Fibroblast of lung (primary cell): Measurements from ENCODE around the gene SFXN3. TPM values are rescaled to one million over a fixed set of nuclear protein-coding genes. Genes with fewer than 3 reads are reported as not detected.
A peak's percentile ranks its signal among the peaks of the same experiment; 100 is the strongest.

Experiments used
- DNase-seq, 2 donors: peaks; one replicate each; pipeline versions ENCODE4 v3.0.0 to v3.0.0-alpha.2; 2010; ENCODE audit warnings: low read depth in 2 of 2
- H2AFZ ChIP-seq: 2 replicates; pipeline ENCODE4 v1.5.1; 2012; ENCODE audit warnings: low read length, control low read depth, inconsistent platforms
- H3K27ac ChIP-seq: 2 replicates; pipeline ENCODE4 v1.5.1; 2011; ENCODE audit warnings: low read length, control low read depth; ENCODE audit not compliant: insufficient read depth
- H3K27me3 ChIP-seq: 2 replicates; pipeline ENCODE4 v1.5.1; 2011; ENCODE audit warnings: mild to moderate bottlenecking, low read length; ENCODE audit not compliant: control insufficient read depth, insufficient read depth
- H3K36me3 ChIP-seq: 2 replicates; pipeline ENCODE4 v1.5.1; 2011; ENCODE audit warnings: low read length; ENCODE audit not compliant: control insufficient read depth, insufficient read depth
- H3K4me1 ChIP-seq: 2 replicates; pipeline ENCODE4 v1.5.1; 2011; ENCODE audit warnings: low read length; ENCODE audit not compliant: control insufficient read depth, insufficient read depth; ENCODE audit errors: extremely low read depth
- H3K4me2 ChIP-seq: 2 replicates; pipeline ENCODE4 v1.5.1; 2011; ENCODE audit warnings: low read length, control low read depth; ENCODE audit not compliant: insufficient read depth; ENCODE audit errors: extremely low read depth
- H3K4me3 ChIP-seq, 4 experiments: fragments of 200-600 bp in 1 of 4; sonication (generic) in 1 of 4; replicated peaks in 1 of 4; 2 replicates each; pipeline ENCODE4 v1.5.1; 2011 to 2016; ENCODE audit warnings: low read length in 4 of 4, low read depth in 3 of 4, mild to moderate bottlenecking in 3 of 4, control low read depth in 2 of 4, inconsistent platforms in 1 of 4, mixed read lengths in 1 of 4; ENCODE audit not compliant: insufficient read depth in 1 of 4; ENCODE audit errors: control extremely low read depth in 1 of 4
- H3K79me2 ChIP-seq: 2 replicates; pipeline ENCODE4 v1.5.1; 2012; ENCODE audit warnings: mild to moderate bottlenecking, low read length, inconsistent platforms; ENCODE audit not compliant: control insufficient read depth, insufficient read depth
- H3K9ac ChIP-seq: 2 replicates; pipeline ENCODE4 v1.5.1; 2011; ENCODE audit warnings: mild to moderate bottlenecking, low read length, control low read depth; ENCODE audit not compliant: insufficient read depth
- H3K9me3 ChIP-seq: 2 replicates; pipeline ENCODE4 v1.5.1; 2012; ENCODE audit warnings: low read depth, low read length; ENCODE audit not compliant: control insufficient read depth, insufficient read depth
- H4K20me1 ChIP-seq: 2 replicates; pipeline ENCODE4 v1.5.1; 2011; ENCODE audit warnings: low read length; ENCODE audit not compliant: control insufficient read depth, insufficient read depth; ENCODE audit errors: extremely low read depth
- CTCF ChIP-seq, 2 donors: IDR thresholded peaks in 1 of 2; conservative IDR thresholded peaks in 1 of 2; 1 replicate in 1 of 2; 2 replicates in 1 of 2; pipeline ENCODE4 v1.5.1; 2011 to 2012; ENCODE audit warnings: low read length in 2 of 2, control low read depth in 1 of 2, inconsistent platforms in 1 of 2, low read depth in 1 of 2, mild to moderate bottlenecking in 1 of 2
- EZH2 ChIP-seq: IDR thresholded peaks from 2 replicates; pipeline ENCODE4 v1.5.1; 2012; ENCODE audit warnings: low read length, control low read depth, mild to moderate bottlenecking; ENCODE audit errors: missing control alignments
- polyA plus RNA-seq, 2 donors: library from polyadenylated mRNA; depleted of rRNA in 1 of 2; stranded (reverse) in 1 of 2; unstranded in 1 of 2; fragments of >200 nt; gene quantifications; 2 replicates each; pipeline ENCODE4 v1.2.1, GENCODE V29; 2011 to 2012; ENCODE audit warnings: missing spikeins in 1 of 2
- total RNA-seq: library from RNA; depleted of rRNA; stranded (reverse); fragments of >200 nt; gene quantifications from 2 replicates; pipeline ENCODE4 v1.2.1, GENCODE V29; 2014

The SFXN3 gene
- total and polyA plus RNA-seq, 2 donors (not counting 1 experiment from before 2014, with no cell fraction given): 55.0 to 79.3 TPM

GRCh38 chr10:101028446-101029337 is 2.3 kb upstream of the SFXN3 start:
- no peak overlapping the region for H3K27ac ChIP-seq
- no peaks in the 10 kb centered on the region for H3K9me3 ChIP-seq
- H3K4me1 ChIP-seq: peaks cover 10% of the 10 kb centered on the region
- no peaks in the 10 kb centered on the region for H3K27me3 ChIP-seq
- TF ChIP-seq CTCF (conservative IDR thresholded peaks at IDR 0.05 in 1 of 2, IDR thresholded peaks at IDR 0.05 in 1 of 2; ENCODE audit: low read depth in 1 of 2, low read length in 2 of 2) (no peak), EZH2 (no peak)
- DNase-seq: no peak
- H3K4me3 ChIP-seq: no peak overlapping the region
- H2AFZ ChIP-seq: no peak overlapping the region
- no peaks in the 10 kb centered on the region for H4K20me1 ChIP-seq
- no peak overlapping the region for H3K4me2 ChIP-seq
- no peak overlapping the region for H3K9ac ChIP-seq
- no peaks in the 10 kb centered on the region for H3K36me3 ChIP-seq
- H3K79me2 ChIP-seq: peaks cover 7% of the 10 kb centered on the region

- no peak overlapping the region for H2AFZ ChIP-seq
- H3K27me3 ChIP-seq: no peaks in the 10 kb centered on the region
- H3K4me2 ChIP-seq: no peak overlapping the region
- H3K27ac ChIP-seq: no peak overlapping the region
- H3K9ac ChIP-seq: no peak overlapping the region
- peaks cover 15% of the 10 kb centered on the region for H3K79me2 ChIP-seq
- no peaks in the 10 kb centered on the region for H3K9me3 ChIP-seq
- H3K4me3 ChIP-seq: no peak overlapping the region
- TF ChIP-seq CTCF (conservative IDR thresholded peaks at IDR 0.05 in 1 of 2, IDR thresholded peaks at IDR 0.05 in 1 of 2; ENCODE audit: low read depth in 1 of 2, low read length in 2 of 2) (peak in 1 of 2 donors; percentile 20), EZH2 (no peak)
- H3K4me1 ChIP-seq: peaks cover 10% of the 10 kb centered on the region
- no peaks in the 10 kb centered on the region for H4K20me1 ChIP-seq
- DNase-seq: no peak
- H3K36me3 ChIP-seq: no peaks in the 10 kb centered on the region
Measured at GRCh38 chr10:101029520-101030295, 1.3 kb upstream of the SFXN3 start.

- TF ChIP-seq EZH2 (no peak), CTCF (conservative IDR thresholded peaks at IDR 0.05 in 1 of 2, IDR thresholded peaks at IDR 0.05 in 1 of 2; ENCODE audit: low read depth in 1 of 2, low read length in 2 of 2) (no peak)
- peak overlapping the region; percentile 60 for H2AFZ ChIP-seq
- peak overlapping the region; percentile 96 for H3K27ac ChIP-seq
- peaks cover 23% of the 10 kb centered on the region for H3K79me2 ChIP-seq
- DNase-seq: no peak
- H3K4me3 ChIP-seq: peak overlapping the region; percentile 51 to 87 (median 78)
- no peaks in the 10 kb centered on the region for H3K27me3 ChIP-seq
- H3K9me3 ChIP-seq: no peaks in the 10 kb centered on the region
- peaks cover 10% of the 10 kb centered on the region for H3K4me1 ChIP-seq
- H3K4me2 ChIP-seq: peak overlapping the region; percentile 81
- H4K20me1 ChIP-seq: no peaks in the 10 kb centered on the region
- peak overlapping the region; percentile 86 for H3K9ac ChIP-seq
- peaks cover 6% of the 10 kb centered on the region for H3K36me3 ChIP-seq
Measured at GRCh38 chr10:101030496-101031127, 422 bp upstream of the SFXN3 start.
